ENCODE measurements around the gene PYM1. TPM values are rescaled to one million over a fixed set of nuclear protein-coding genes. Genes with fewer than 3 reads are reported as not detected.
A peak's percentile ranks its signal among the peaks of the same experiment; 100 is the strongest.

Gene PYM1
- total RNA-seq, 1 experiment from 2014 or later, result 94.2 TPM

DNA sequence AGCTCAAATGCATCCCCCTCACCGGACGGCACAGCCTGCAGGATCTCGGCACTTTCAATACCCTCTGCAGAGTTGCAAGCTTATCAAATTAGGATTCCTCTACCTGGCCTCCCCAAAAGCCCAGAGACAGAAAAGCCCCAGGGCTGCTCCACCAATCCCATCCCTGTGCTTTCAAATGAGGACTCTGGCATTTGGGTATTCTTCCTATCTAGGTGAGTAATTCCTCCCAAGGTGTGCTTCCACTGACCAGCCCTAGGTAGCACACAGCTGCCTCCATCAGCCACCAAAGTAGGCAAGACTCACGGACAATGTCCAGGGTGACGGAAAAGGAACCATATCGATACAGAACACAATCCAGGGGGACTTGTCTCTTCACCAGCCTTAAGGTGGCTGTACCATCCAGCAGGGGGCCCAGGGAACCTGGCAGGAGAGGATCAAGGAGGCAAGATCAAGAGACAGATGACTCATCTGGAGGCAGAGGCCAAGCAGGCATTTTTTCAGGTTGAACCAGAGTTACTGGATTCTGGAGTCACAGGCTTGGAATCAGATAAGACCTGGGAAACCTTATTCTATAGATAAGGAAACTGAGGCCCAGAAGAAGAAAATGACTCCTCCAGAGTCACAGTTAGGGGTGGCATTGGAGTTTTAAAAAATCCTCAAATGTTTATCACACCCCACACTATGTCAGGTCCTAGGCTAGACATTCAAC lies 28.3 kb upstream of the PYM1 start:
- Histone ChIP-seq H3K4me3 (ENCODE audit: insufficient read depth, low read depth, low read length) (no peak overlapping the region), H3K27me3 (ENCODE audit: control insufficient read depth, insufficient read depth, low read length) (no peaks in the 10 kb centered on the region; the same call in 1 of the 2 replicates), H3K36me3 (replicated peaks; ENCODE audit: control insufficient read depth, insufficient read depth, low read length) (peaks cover 9% of the 10 kb centered on the region)
- peak; percentile 52 for DNase-seq

GRCh38 chr12:55955344-55955743 lies 27.6 kb upstream of the PYM1 start:
- Histone ChIP-seq H3K27me3 (ENCODE audit: control insufficient read depth, insufficient read depth, low read length) (no peaks in the 10 kb centered on the region; the same call in 1 of the 2 replicates), H3K4me3 (ENCODE audit: insufficient read depth, low read depth, low read length) (no peak overlapping the region), H3K36me3 (replicated peaks; ENCODE audit: control insufficient read depth, insufficient read depth, low read length) (peaks cover 9% of the 10 kb centered on the region)
- peak; percentile 2 for DNase-seq

DNA sequence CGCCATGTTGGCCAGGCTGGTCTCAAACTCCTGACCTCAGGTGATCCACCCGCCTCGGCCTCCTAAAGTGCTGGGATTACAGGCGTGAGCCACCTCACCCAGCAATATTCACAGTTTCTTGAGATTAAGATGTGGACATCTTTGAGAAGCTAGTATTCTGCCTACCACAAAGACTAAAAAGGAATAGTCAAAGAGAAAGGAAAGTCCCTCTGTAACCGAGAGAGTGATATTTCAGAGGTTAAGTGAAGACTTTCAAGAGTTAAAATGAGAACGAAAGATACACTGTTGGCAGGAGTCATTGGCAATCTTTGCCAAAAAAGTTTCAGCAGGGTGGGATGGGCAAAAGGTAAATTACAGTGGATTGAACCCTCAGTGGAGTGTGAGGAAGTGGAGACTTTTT lies 18.9 kb upstream of the PYM1 start:
- H3K4me3 ChIP-seq (ENCODE audit: insufficient read depth, low read depth, low read length), result no peak overlapping the region
- H3K36me3 ChIP-seq (replicated peaks; ENCODE audit: control insufficient read depth, insufficient read depth, low read length), result no peaks in the 10 kb centered on the region; the same call in 1 of the 2 replicates
- DNase-seq, result no peak

DNA sequence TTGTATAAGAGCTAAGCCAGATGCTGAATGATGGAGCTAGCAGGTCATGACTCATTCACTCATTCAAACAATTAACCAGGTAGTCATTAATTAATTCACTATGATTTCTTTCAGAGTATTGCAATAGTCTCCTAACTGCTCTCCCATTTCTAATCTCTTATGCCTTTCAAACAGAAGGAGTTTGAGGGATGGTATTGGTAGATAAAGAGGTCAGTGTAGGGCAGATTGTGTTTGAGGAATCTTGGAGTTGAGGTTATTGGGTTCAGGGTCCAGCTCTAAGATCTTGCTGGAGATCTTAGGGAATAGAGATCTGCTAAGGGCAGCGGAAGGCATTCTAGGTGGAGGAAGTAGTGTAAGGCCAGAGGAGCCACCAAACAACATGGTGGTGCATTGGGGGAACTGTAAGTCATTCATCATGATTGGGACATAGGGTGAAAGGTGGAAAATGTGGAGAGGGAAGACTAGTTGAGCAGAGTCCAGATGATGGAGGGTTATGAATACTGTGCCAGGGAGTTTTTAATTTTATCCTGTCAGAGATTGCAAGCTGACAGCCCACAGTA lies 15.0 kb upstream of the PYM1 start:
- Histone ChIP-seq H3K36me3 (replicated peaks; ENCODE audit: control insufficient read depth, insufficient read depth, low read length) (no peaks in the 10 kb centered on the region; the same call in 1 of the 2 replicates), H3K27me3 (ENCODE audit: control insufficient read depth, insufficient read depth, low read length) (no peaks in the 10 kb centered on the region; the same call in 1 of the 2 replicates), H3K4me3 (ENCODE audit: insufficient read depth, low read depth, low read length) (no peak overlapping the region)
- no peak for DNase-seq

More for the DNA sequence above, 18.9 kb upstream of the PYM1 start:
- no peaks in the 10 kb centered on the region; the same call in 1 of the 2 replicates for H3K27me3 ChIP-seq (ENCODE audit: control insufficient read depth, insufficient read depth, low read length)

- Histone ChIP-seq H3K27me3 (ENCODE audit: control insufficient read depth, insufficient read depth, low read length) (no peaks in the 10 kb centered on the region; the same call in 1 of the 2 replicates), H3K36me3 (replicated peaks; ENCODE audit: control insufficient read depth, insufficient read depth, low read length) (no peaks in the 10 kb centered on the region; the same call in 1 of the 2 replicates), H3K4me3 (ENCODE audit: insufficient read depth, low read depth, low read length) (no peak overlapping the region)
- DNase-seq, result no peak
These were observed 14.4 kb upstream of the PYM1 start for GRCh38 chr12:55942055-55942454.

DNA sequence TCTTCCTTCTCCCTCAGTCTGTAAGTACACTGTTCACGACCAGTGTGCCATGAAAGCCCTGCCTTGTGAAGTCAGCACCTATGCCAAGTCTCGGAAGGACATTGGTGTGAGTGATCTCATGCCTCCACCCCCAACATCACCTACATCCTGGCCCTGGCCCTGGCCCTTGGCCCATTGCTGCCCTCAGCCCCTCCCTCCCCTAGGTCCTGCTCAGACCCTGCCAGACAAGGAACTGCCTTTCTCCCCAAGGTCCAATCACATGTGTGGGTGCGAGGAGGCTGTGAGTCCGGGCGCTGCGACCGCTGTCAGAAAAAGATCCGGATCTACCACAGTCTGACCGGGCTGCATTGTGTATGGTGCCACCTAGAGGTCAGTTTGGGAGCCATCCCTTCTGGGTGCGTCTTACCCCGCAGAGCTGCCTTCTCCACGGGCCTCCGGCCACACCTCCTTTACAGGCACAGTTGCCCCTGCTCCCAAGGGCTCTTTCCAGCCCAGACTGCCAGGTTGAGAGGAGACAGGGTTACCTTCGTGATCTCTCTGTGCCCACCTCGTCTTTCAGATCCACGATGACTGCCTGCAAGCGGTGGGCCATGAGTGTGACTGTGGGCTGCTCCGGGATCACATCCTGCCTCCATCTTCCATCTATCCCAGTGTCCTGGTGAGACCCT lies 12.5 kb upstream of the PYM1 start:
- H3K27me3 ChIP-seq (ENCODE audit: control insufficient read depth, insufficient read depth, low read length), result no peaks in the 10 kb centered on the region; the same call in 1 of the 2 replicates
- H3K4me3 ChIP-seq (ENCODE audit: insufficient read depth, low read depth, low read length), result no peak overlapping the region
- peak; percentile 89 for DNase-seq
- H3K36me3 ChIP-seq (replicated peaks; ENCODE audit: control insufficient read depth, insufficient read depth, low read length), result no peaks in the 10 kb centered on the region; the same call in 1 of the 2 replicates

DNA sequence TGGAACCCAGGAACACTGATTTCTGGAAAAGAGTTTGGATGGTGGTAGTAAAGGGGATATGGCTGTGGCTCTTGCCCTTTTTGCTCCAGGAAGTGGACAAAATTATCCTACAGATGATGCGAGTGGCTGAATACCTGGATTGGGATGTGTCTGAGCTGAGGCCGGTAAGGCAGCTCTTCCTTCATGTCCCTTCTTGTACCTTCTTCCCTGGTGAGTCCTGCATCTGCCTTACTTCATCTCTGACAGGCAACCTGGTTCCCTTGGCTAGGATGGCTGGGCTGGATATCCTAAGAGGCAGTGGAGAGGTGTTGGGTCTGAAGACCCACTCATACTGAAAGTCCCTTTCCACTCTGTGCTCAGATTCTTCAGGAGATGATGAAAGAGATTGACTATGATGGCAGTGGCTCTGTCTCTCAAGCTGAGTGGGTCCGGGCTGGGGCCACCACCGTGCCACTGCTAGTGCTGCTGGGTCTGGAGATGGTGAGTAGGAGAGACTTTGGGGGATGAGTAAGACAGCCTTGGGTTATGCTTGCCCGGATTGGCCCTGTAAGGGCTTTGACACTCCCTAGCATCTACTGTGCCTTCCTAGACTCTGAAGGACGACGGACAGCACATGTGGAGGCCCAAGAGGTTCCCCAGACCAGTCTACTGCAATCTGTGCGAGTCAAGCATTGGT lies 11.3 kb upstream of the PYM1 start:
- H3K4me3 ChIP-seq (ENCODE audit: insufficient read depth, low read depth, low read length), result no peak overlapping the region
- no peaks in the 10 kb centered on the region; the same call in 1 of the 2 replicates for H3K36me3 ChIP-seq (replicated peaks; ENCODE audit: control insufficient read depth, insufficient read depth, low read length)
- peaks cover 7% of the 10 kb centered on the region; the same call in 1 of the 2 replicates for H3K27me3 ChIP-seq (ENCODE audit: control insufficient read depth, insufficient read depth, low read length)
- peak; percentile 2 for DNase-seq

DNA sequence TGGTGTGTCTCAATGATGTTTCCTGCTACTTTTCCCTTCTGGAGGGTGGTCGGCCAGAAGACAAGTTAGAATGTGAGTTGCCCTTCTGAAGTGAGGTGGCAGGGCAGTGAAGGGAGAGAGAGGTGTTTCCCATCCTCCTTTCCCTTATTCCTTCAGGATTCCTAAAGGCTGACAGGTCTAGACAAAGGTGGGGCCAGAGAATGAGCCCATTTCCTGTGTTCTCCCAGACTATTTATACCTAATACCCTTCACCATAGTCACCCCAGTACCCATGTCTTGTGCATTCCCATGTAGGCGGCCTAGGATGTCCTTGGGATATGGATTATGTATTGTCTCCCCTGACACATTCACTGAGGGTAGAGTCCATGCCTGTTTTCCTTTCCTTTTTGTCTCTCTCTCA lies 10.3 kb upstream of the PYM1 start:
- peak; percentile 5 for DNase-seq
- H3K4me3 ChIP-seq (ENCODE audit: insufficient read depth, low read depth, low read length), result no peak overlapping the region
- H3K27me3 ChIP-seq (ENCODE audit: control insufficient read depth, insufficient read depth, low read length), result peaks cover 16% of the 10 kb centered on the region
- H3K36me3 ChIP-seq (replicated peaks; ENCODE audit: control insufficient read depth, insufficient read depth, low read length), result no peaks in the 10 kb centered on the region; the same call in 1 of the 2 replicates

- Histone ChIP-seq H3K4me3 (ENCODE audit: insufficient read depth, low read depth, low read length) (peak overlapping the region; percentile 32; the same call in 1 of the 2 replicates), H3K27me3 (ENCODE audit: control insufficient read depth, insufficient read depth, low read length) (peaks cover 35% of the 10 kb centered on the region), H3K36me3 (replicated peaks; ENCODE audit: control insufficient read depth, insufficient read depth, low read length) (no peaks in the 10 kb centered on the region; the same call in 1 of the 2 replicates)
- DNase-seq, result peak; percentile 66
These were observed 8.1 kb upstream of the PYM1 start for GRCh38 chr12:55935738-55936151.

DNA sequence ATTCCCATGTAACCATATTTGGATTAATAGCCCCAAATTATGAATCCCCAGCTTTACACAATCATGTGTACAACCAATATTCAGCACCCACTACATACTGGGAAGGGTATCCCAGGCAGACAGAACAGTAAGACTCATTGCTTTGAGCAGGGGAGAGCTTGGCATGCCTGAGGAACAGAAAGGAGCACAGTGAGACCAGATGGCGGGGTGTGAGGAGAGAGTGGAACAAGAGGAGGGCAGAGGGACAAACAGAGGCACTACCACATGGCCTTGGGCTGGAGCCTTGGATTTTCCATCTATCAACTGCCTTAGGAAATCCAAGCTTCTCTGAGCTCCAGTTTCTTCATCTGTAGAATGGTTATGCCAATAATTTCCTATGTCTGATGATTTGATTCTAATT lies 7.1 kb upstream of the PYM1 start:
- H3K4me3 ChIP-seq (ENCODE audit: insufficient read depth, low read depth, low read length), result no peak overlapping the region
- H3K27me3 ChIP-seq (ENCODE audit: control insufficient read depth, insufficient read depth, low read length), result peaks cover 35% of the 10 kb centered on the region
- DNase-seq, result peak; percentile 8
- H3K36me3 ChIP-seq (replicated peaks; ENCODE audit: control insufficient read depth, insufficient read depth, low read length), result no peaks in the 10 kb centered on the region

DNA sequence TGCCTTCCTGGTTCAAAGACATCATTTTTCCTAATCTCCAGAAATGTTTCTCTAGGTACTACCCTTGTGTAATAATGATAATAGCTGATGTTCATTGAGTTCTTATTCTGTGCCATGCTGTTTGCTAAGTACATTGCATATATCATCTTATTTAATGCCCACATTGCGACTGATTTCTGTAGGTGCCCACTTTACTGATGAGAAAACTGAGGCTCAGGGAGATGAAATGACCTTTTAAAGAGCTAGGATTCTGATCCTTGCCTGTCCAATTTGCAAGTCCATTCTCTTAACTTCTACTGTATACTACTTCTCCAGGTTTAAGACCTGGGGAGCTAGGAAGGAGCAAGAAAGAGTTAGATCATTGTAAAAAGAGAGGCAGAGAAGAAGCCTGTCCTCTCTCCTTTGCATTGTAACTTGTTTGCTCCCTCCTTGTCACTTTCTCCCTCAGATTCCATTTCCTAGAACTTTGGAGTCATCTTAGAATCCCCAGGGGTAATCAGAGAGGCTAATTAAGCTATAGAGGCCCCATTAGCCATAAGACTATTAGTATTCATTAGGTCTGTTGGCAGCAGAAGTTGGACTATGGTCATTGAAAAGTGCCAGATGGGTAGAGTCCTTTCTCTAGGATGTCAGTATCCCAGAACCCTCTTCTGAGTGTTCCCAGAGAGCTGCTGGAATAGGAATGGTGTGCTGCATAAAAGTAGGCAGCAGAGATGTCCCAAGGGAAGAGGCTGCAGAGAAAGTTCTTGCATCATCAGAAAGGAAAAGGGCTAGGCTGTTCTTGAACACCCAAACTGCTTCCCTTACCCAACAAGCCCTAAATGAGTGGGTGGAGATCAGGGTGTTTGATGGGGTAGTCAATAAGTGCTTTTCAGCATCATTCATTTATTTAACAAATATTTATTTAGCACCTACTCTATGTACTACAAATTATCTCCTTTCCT lies 6.4 kb upstream of the PYM1 start:
- no peak for DNase-seq
- no peaks in the 10 kb centered on the region for H3K36me3 ChIP-seq (replicated peaks; ENCODE audit: control insufficient read depth, insufficient read depth, low read length)
- H3K4me3 ChIP-seq (ENCODE audit: insufficient read depth, low read depth, low read length), result no peak overlapping the region
- peaks cover 35% of the 10 kb centered on the region for H3K27me3 ChIP-seq (ENCODE audit: control insufficient read depth, insufficient read depth, low read length)

GRCh38 chr12:55933169-55933798 lies 5.6 kb upstream of the PYM1 start:
- H3K4me3 ChIP-seq (ENCODE audit: insufficient read depth, low read depth, low read length), result no peak overlapping the region

GRCh38 chr12:55932551-55932910 lies 4.8 kb upstream of the PYM1 start:
- Histone ChIP-seq H3K27me3 (ENCODE audit: control insufficient read depth, insufficient read depth, low read length) (peaks cover 35% of the 10 kb centered on the region), H3K36me3 (replicated peaks; ENCODE audit: control insufficient read depth, insufficient read depth, low read length) (no peaks in the 10 kb centered on the region), H3K4me3 (ENCODE audit: insufficient read depth, low read depth, low read length) (peak overlapping the region; percentile 59)
- DNase-seq, result no peak

More at GRCh38 chr12:55933169-55933798, 5.6 kb upstream of the PYM1 start:
- Histone ChIP-seq H3K36me3 (replicated peaks; ENCODE audit: control insufficient read depth, insufficient read depth, low read length) (no peaks in the 10 kb centered on the region), H3K27me3 (ENCODE audit: control insufficient read depth, insufficient read depth, low read length) (peaks cover 35% of the 10 kb centered on the region)
- no peak for DNase-seq

All from H7 (cell line).